NCI-H146 treated with DMSO at 0.1 percent for 48 hours (cell line): ENCODE measurements around the gene TTLL6.

Experiments
- DNase-seq: peaks from one replicate; lab custom pipeline; 2025; ENCODE audit not compliant: unreplicated experiment; lab: John Stamatoyannopoulos, UW

The TTLL6 gene

DNA sequence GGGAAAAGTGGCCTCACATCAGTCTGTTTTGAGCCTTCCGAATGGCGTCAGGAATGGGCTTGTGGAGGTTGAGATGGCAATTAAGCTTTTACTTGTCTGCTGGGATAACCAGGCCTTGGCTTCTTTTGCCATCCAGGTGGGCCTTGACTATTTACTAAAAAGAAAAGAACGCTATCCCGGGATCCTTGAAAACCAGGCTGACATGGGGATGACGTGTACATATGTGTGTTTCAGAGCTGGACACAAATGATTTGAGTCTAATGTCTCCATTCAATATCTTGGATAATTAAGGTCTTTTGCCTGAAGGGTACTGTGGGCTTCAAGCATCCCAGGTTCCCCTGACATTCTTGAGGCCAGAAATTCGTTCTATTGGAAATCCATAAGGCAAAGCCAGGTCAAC is 55.9 kb downstream of the TTLL6 start:
- no peak for DNase-seq

DNA sequence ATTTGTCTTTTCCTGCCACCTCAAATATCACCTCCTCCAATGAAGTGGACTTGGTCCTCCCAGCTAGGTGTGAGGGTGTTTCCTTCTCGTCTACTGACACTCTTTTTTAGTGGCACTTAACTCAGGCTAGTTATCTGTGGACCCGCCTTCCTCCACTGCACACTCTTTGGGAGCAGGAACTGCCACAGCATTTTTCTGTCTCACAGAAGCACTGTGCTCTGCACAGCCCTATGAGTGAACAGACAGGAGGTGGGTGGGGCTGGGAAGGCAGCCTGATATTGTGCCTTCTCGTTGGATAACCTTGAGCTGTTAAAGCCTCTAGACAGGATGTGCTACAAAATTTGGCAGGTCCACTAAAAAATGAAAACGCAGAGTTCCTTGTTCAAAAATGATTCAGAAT is 56.6 kb downstream of the TTLL6 start:
- DNase-seq = no peak

DNA sequence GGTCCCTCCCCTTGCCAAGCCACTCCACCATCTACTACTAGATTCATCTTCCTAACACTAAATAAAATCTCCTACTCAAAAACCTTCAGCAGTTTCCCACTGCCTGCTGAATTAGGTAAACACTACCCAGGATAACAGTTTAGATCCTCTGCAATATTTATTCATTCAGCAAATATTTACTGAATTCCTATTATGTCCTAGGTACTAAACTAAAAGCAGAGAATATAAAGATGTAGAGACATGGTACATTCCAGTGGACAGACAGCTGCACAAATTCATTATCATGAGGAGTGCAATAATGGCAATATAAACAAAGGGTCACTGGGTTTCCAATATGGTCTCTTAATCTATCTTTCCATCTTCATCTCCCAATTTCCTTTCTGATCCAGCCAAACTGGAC is 57.7 kb downstream of the TTLL6 start:
- no peak for DNase-seq

GRCh38 chr17:48757524-48757961 is 59.5 kb downstream of the TTLL6 start:
- DNase-seq = no peak

DNA sequence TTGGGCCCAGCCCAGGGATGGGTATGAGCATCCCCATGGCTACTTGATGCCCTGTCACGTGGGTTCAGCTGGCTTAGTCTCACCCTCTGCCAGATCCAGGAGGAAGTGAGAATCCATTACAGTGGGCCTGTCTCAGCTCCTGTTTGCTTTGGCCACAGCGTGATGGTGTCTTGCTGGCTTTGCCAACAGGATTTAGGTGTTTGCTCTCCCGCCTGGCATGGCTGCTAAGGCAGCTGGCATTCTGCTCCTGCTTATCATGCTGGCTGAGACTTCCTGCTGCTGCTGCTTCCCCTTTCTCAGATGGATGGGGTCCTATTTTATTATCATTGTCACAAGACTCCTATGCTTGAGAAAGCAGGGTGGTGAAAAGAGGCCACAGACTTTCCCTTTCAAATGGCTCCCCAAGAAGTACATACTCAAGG is 60.2 kb downstream of the TTLL6 start:
- DNase-seq = no peak

- no peak for DNase-seq
These were observed 61.7 kb downstream of the TTLL6 start for GRCh38 chr17:48755356-48755755.

- no peak for DNase-seq
These were observed 62.3 kb downstream of the TTLL6 start for GRCh38 chr17:48754500-48755261.

DNA sequence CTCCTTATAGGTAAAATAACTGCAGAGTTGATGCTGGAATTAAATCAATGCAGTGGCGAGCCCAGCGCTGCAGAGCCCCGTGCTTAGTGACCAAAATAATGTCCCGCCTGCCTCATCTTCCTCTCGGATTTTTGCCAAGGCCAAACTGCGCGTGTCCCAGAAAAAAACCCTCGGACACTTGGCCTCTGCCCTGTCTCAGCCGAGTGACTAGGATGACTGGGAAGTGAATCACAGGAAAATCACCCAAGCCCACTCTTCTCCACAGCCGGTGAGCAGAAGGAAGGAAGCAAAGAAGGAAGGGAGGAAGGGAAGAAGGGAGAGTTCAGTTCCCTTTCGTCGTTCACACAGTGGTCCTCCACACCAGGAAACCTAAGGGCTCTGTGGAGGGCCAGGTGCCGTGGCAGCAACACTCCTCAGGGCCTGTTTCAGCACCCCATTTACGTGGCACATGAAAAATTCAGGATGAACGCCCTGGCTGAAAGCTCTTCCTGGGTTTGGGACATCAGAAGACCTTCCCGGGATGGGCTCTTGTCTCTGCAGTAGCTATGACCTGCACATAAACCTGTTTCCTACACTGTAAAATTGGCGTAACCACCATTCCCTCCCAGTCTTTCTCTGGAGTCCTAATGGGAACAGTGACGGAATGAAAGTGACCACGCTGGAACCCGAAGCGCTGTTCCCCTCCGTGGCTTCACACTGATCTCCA is 63.1 kb downstream of the TTLL6 start:
- no peak for DNase-seq

GRCh38 chr17:48752399-48753288 is 64.4 kb downstream of the TTLL6 start:
- no peak for DNase-seq

GRCh38 chr17:48751733-48752398 is 65.2 kb downstream of the TTLL6 start:
- DNase-seq = no peak

DNA sequence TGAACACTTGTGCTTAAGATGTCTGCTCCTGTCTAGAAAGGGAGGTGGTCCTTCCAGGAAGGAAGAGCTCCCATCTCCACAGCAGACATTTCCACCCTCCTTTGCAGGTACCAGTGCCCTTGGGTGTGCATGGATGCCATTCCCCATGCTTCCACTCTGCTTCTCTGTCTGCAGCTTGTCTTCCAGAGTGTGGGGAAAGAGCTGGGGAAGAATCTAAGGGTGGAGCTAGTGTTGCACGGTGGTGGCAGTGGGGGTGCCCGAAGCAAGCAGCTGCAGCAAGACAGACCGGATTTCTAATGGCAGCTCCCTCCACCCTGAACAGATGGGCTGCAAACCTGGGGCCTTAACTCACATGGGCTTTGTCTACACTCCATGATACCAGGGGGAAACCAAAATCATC is 65.9 kb downstream of the TTLL6 start:
- no peak for DNase-seq

GRCh38 chr17:48749621-48750553 is 67.1 kb downstream of the TTLL6 start:
- no peak for DNase-seq

DNA sequence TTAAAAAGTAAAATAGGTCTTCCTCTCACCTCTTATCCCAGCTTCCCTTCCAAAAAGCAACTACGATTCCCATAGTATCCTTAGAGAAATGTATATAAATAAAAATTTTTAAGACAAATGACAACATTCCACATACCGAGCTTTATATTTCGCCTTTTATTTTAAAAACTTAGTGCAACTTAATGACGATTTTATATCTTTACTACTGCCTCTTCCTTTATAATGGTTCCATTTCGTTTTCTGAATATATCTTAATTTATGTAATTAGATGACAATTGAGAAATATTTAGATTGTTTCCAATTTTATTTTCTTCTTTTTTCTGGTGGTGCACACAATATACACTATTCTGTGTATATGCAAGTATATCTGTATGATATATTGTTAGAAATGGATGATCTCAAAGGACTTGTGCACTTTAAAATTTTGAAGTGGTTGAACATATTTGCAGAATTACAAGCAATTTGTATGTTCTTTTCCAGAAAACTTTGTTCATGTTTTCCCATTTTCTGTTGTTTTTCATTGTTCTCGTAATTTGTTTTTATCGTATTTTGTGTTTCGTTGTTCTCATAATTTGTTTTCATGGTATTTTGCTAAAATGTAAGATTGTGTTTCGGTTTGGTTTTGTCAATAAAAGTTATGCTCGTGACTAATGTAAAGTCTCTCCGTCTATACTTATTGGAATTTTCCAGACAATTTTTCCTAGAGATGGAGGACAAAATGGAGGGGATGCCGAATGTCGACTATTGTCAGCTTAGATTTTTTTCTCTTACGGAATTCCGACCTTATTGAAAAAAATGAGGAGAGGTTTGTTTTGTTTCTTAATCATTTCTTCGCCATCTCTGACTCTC is 68.1 kb downstream of the TTLL6 start:
- DNase-seq = no peak

DNA sequence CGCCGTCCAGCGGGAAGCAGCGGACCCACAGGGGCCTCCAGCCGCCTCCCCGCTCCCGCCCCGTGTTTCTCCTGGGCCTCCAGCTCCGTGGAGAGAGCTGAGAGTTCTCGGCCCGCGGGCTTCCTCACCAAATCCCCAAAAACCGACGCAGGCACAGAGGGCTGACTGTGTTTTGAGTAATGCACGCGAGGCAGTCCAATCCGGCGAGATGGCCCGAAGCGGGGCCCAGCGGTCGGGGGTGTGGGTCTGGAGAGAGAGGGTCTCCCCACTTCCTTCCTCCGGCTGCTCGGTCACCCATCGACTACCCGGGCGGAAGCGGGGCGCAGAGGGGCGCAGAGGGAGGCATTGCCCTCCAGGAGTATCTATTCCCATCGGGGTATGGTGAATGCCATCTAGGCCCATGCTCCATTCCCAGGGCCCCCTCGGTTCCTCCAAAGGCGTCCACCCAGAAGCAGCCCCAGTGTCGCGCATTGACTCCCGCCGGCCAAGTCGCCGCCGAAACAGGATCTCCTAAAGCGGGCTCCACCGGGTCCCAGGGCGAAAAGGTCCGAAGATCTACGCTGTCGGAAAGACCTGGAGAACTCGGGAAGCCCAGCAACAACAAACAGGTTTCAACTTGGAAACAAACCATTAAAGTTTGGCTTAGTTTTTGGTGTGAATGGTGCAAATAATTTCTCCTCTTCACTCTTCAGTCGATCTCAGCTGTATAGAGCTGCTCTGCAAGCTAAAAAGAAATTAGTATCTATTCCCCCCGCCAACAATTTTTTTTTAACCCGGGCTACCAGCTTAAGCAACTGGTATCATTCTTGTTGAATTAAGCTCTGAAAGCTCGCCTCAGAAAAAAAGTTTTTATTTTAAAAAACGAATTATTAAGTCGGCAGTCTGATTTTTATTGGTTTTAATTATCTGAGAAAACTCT is 69.3 kb downstream of the TTLL6 start:
- DNase-seq = no peak

GRCh38 chr17:48746916-48747444 is 70.0 kb downstream of the TTLL6 start:
- DNase-seq = no peak

GRCh38 chr17:48745381-48746275 is 71.4 kb downstream of the TTLL6 start:
- no peak for DNase-seq

GRCh38 chr17:48740537-48740936 is 76.5 kb downstream of the TTLL6 start:
- DNase-seq = no peak
